WTC11 (cell line): ENCODE measurements around the gene DMXL1. TPM values are rescaled to one million over a fixed set of nuclear protein-coding genes. Genes with fewer than 3 reads are reported as not detected.

Experiments used
- ATAC-seq: fragments of 200-7000 bp; cut with Tn5 transposase; 2 replicates; pipeline ENCODE4 v1.10.0; 2021; ENCODE audit warnings: mild to moderate bottlenecking, moderate library complexity
- CTCF ChIA-PET: fragments of 300-600 bp; sonication (Branson Sonifier 250); formaldehyde crosslinking; loops from one replicate; lab custom pipeline; 2021; ENCODE audit warnings: antibody characterized with exemption; lab: Charles Lee
- POLR2A ChIA-PET: fragments of 350-600 bp; sonication (Branson Sonifier 250); formaldehyde crosslinking; loops from one replicate; lab custom pipeline; 2021; ENCODE audit warnings: antibody characterized with exemption; lab: Charles Lee
- DNase-seq: peaks from one replicate; pipeline ENCODE4 v3.0.0; 2021; ENCODE audit warnings: low spot score
- H3K27ac Mint-ChIP-seq: 2 replicates; pipeline ENCODE4 v1.8.0; 2021; ENCODE audit warnings: mixed read lengths
- H3K27me3 Mint-ChIP-seq: 2 replicates; pipeline ENCODE4 v1.8.0; 2021; ENCODE audit warnings: low read depth, mild to moderate bottlenecking, moderate library complexity, mixed read lengths
- H3K36me3 Mint-ChIP-seq: 2 replicates; pipeline ENCODE4 v1.8.0; 2021; ENCODE audit warnings: mixed read lengths
- H3K4me1 Mint-ChIP-seq: 2 replicates; pipeline ENCODE4 v1.8.0; 2022; ENCODE audit warnings: mixed read lengths
- H3K4me3 Mint-ChIP-seq: 2 replicates; pipeline ENCODE4 v1.8.0; 2021; ENCODE audit warnings: mild to moderate bottlenecking, moderate library complexity, mixed read lengths
- H3K9me3 Mint-ChIP-seq: 2 replicates; pipeline ENCODE4 v1.8.0; 2021; ENCODE audit warnings: mixed read lengths
- ATF1 ChIP-seq: sonication (generic); formaldehyde crosslinking; IDR thresholded peaks from 2 replicates; pipeline ENCODE4 v1.8.1; 2023; ENCODE audit warnings: mild to moderate bottlenecking, moderate library complexity, missing genetic modification reagents
- FOXP1 ChIP-seq: sonication (generic); formaldehyde crosslinking; IDR thresholded peaks from 2 replicates; pipeline ENCODE4 v1.8.0; 2022; ENCODE audit warnings: missing genetic modification reagents, mild to moderate bottlenecking, moderate library complexity, borderline replicate concordance
- HMGA2 ChIP-seq: fragments of 250-450 bp; sonication (Bioruptor Pico); IDR thresholded peaks from 2 replicates; pipeline ENCODE4 v1.4.0; 2021; ENCODE audit warnings: mild to moderate bottlenecking, moderate library complexity
- IRF2 ChIP-seq: sonication (generic); formaldehyde crosslinking; IDR thresholded peaks from 2 replicates; pipeline ENCODE4 v1.8.0; 2022; ENCODE audit warnings: low read depth, missing genetic modification reagents, borderline replicate concordance
- OVOL2 ChIP-seq: fragments of 250-450 bp; sonication (Bioruptor Pico); IDR thresholded peaks from 2 replicates; pipeline ENCODE4 v1.9.0; 2021; ENCODE audit warnings: mild to moderate bottlenecking, borderline replicate concordance
- SP1 ChIP-seq: sonication (generic); formaldehyde crosslinking; conservative IDR thresholded peaks from 2 replicates; pipeline ENCODE4 v1.8.1; 2022; ENCODE audit warnings: missing genetic modification reagents
- ZNF219 ChIP-seq: sonication (generic); formaldehyde crosslinking; IDR thresholded peaks from 2 replicates; pipeline ENCODE4 v1.8.0; 2023; ENCODE audit warnings: missing genetic modification reagents, mild to moderate bottlenecking, borderline replicate concordance
- ZNF263 ChIP-seq: sonication (generic); formaldehyde crosslinking; IDR thresholded peaks from 2 replicates; pipeline ENCODE4 v1.8.1; 2022; ENCODE audit warnings: low read depth, mild to moderate bottlenecking, moderate library complexity, missing genetic modification reagents
- ZNF396 ChIP-seq: fragments of 250-450 bp; sonication (Bioruptor Pico); IDR thresholded peaks from 2 replicates; pipeline ENCODE4 v1.8.0; 2021; ENCODE audit warnings: mild to moderate bottlenecking, moderate library complexity, borderline replicate concordance
- total RNA-seq: library from RNA; stranded (reverse); gene quantifications from 3 replicates; pipeline ENCODE4 v1.2.3, GENCODE V29; 2021
- TF ChIP-seq, protein P1 (sequence below): sonication (generic); formaldehyde crosslinking; IDR thresholded peaks from 2 replicates; pipeline ENCODE4 v1.8.0; 2023; ENCODE audit warnings: missing genetic modification reagents, mild to moderate bottlenecking, borderline replicate concordance
- TF ChIP-seq, protein P2 (sequence below): fragments of 250-450 bp; sonication (Bioruptor Pico); IDR thresholded peaks from 2 replicates; pipeline ENCODE4 v1.9.0; 2021; ENCODE audit warnings: mild to moderate bottlenecking
- TF ChIP-seq, protein P3 (sequence below): fragments of 250-450 bp; sonication (Bioruptor Pico); IDR thresholded peaks from 2 replicates; pipeline ENCODE4 v1.9.0; 2021; ENCODE audit warnings: mild to moderate bottlenecking
- TF ChIP-seq, protein P4 (sequence below): sonication (generic); formaldehyde crosslinking; IDR thresholded peaks from 2 replicates; pipeline ENCODE4 v1.8.1; 2023; ENCODE audit warnings: mild to moderate bottlenecking, missing genetic modification reagents, moderate library complexity
- TF ChIP-seq, protein P5 (sequence below): sonication (generic); formaldehyde crosslinking; IDR thresholded peaks from 2 replicates; pipeline ENCODE4 v1.8.0; 2022; ENCODE audit warnings: missing genetic modification reagents
- TF ChIP-seq, protein P6 (sequence below): sonication (generic); formaldehyde crosslinking; IDR thresholded peaks from 2 replicates; pipeline ENCODE4 v1.8.0; 2022; ENCODE audit warnings: mild to moderate bottlenecking, missing genetic modification reagents

Gene DMXL1
- total RNA-seq, 1 experiment from 2014 or later, result 43.7 TPM

DNA sequence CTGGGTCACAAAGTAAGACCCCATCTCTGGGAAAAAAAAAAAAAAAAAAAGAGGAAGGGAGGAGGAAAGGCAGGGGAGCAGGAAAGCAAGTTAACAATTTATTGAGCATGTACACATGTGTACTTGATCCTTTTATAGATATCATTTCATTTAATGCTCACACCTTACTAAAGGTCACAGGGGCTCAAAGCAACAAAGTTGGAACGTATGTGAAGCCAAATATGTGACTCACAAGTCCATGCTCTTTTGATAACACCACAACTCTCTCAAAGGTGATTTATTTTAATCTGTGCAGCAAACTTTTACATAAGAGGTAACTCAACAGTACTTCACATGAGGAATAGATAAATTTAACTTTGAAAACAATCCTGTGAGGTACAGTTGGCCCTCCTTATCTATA is 48.1 kb upstream of the DMXL1 start (continued):
- TF ChIP-seq, protein P1, sequence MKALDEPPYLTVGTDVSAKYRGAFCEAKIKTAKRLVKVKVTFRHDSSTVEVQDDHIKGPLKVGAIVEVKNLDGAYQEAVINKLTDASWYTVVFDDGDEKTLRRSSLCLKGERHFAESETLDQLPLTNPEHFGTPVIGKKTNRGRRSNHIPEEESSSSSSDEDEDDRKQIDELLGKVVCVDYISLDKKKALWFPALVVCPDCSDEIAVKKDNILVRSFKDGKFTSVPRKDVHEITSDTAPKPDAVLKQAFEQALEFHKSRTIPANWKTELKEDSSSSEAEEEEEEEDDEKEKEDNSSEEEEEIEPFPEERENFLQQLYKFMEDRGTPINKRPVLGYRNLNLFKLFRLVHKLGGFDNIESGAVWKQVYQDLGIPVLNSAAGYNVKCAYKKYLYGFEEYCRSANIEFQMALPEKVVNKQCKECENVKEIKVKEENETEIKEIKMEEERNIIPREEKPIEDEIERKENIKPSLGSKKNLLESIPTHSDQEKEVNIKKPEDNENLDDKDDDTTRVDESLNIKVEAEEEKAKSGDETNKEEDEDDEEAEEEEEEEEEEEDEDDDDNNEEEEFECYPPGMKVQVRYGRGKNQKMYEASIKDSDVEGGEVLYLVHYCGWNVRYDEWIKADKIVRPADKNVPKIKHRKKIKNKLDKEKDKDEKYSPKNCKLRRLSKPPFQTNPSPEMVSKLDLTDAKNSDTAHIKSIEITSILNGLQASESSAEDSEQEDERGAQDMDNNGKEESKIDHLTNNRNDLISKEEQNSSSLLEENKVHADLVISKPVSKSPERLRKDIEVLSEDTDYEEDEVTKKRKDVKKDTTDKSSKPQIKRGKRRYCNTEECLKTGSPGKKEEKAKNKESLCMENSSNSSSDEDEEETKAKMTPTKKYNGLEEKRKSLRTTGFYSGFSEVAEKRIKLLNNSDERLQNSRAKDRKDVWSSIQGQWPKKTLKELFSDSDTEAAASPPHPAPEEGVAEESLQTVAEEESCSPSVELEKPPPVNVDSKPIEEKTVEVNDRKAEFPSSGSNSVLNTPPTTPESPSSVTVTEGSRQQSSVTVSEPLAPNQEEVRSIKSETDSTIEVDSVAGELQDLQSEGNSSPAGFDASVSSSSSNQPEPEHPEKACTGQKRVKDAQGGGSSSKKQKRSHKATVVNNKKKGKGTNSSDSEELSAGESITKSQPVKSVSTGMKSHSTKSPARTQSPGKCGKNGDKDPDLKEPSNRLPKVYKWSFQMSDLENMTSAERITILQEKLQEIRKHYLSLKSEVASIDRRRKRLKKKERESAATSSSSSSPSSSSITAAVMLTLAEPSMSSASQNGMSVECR, result no peak
- TF ChIP-seq HMGA2 (no peak), ZNF396 (CRISPR knock-in tag) (no peak), ZNF263 (no peak), OVOL2 (CRISPR knock-in tag) (no peak), SP1 (no peak)
- TF ChIP-seq, protein P2, sequence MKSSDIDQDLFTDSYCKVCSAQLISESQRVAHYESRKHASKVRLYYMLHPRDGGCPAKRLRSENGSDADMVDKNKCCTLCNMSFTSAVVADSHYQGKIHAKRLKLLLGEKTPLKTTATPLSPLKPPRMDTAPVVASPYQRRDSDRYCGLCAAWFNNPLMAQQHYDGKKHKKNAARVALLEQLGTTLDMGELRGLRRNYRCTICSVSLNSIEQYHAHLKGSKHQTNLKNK, result no peak
- TF ChIP-seq, protein P3, sequence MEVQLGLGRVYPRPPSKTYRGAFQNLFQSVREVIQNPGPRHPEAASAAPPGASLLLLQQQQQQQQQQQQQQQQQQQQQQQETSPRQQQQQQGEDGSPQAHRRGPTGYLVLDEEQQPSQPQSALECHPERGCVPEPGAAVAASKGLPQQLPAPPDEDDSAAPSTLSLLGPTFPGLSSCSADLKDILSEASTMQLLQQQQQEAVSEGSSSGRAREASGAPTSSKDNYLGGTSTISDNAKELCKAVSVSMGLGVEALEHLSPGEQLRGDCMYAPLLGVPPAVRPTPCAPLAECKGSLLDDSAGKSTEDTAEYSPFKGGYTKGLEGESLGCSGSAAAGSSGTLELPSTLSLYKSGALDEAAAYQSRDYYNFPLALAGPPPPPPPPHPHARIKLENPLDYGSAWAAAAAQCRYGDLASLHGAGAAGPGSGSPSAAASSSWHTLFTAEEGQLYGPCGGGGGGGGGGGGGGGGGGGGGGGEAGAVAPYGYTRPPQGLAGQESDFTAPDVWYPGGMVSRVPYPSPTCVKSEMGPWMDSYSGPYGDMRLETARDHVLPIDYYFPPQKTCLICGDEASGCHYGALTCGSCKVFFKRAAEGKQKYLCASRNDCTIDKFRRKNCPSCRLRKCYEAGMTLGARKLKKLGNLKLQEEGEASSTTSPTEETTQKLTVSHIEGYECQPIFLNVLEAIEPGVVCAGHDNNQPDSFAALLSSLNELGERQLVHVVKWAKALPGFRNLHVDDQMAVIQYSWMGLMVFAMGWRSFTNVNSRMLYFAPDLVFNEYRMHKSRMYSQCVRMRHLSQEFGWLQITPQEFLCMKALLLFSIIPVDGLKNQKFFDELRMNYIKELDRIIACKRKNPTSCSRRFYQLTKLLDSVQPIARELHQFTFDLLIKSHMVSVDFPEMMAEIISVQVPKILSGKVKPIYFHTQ, result no peak
- TF ChIP-seq, protein P4, sequence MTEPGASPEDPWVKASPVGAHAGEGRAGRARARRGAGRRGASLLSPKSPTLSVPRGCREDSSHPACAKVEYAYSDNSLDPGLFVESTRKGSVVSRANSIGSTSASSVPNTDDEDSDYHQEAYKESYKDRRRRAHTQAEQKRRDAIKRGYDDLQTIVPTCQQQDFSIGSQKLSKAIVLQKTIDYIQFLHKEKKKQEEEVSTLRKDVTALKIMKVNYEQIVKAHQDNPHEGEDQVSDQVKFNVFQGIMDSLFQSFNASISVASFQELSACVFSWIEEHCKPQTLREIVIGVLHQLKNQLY (CRISPR knock-in tag), result no peak
- TF ChIP-seq, protein P5, sequence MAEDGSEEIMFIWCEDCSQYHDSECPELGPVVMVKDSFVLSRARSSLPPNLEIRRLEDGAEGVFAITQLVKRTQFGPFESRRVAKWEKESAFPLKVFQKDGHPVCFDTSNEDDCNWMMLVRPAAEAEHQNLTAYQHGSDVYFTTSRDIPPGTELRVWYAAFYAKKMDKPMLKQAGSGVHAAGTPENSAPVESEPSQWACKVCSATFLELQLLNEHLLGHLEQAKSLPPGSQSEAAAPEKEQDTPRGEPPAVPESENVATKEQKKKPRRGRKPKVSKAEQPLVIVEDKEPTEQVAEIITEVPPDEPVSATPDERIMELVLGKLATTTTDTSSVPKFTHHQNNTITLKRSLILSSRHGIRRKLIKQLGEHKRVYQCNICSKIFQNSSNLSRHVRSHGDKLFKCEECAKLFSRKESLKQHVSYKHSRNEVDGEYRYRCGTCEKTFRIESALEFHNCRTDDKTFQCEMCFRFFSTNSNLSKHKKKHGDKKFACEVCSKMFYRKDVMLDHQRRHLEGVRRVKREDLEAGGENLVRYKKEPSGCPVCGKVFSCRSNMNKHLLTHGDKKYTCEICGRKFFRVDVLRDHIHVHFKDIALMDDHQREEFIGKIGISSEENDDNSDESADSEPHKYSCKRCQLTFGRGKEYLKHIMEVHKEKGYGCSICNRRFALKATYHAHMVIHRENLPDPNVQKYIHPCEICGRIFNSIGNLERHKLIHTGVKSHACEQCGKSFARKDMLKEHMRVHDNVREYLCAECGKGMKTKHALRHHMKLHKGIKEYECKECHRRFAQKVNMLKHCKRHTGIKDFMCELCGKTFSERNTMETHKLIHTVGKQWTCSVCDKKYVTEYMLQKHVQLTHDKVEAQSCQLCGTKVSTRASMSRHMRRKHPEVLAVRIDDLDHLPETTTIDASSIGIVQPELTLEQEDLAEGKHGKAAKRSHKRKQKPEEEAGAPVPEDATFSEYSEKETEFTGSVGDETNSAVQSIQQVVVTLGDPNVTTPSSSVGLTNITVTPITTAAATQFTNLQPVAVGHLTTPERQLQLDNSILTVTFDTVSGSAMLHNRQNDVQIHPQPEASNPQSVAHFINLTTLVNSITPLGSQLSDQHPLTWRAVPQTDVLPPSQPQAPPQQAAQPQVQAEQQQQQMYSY (CRISPR knock-in tag), result no peak

DNA sequence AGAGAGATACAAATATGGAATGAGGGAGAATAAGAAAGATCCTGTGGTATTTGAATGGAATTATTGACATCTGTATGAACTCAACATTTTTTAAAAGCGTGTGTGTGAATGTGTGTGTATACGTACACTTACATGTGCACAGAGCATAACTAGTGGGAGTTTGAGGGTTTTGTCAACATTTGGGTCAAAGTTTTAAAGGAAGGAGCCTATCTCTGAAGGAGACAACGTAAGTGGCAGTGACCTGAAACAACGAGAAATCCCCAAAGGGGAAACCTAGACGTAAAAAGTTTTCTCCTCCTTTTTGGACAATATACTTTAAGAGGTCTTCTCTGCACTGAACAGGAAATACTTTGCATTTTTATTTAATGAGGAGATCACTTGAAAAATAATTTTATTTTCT is 42.3 kb upstream of the DMXL1 start:
- POLR2A ChIA-PET, result no interaction called here
- no peak for TF ChIP-seq IRF2 (CRISPR knock-in tag)
- TF ChIP-seq, protein P6, sequence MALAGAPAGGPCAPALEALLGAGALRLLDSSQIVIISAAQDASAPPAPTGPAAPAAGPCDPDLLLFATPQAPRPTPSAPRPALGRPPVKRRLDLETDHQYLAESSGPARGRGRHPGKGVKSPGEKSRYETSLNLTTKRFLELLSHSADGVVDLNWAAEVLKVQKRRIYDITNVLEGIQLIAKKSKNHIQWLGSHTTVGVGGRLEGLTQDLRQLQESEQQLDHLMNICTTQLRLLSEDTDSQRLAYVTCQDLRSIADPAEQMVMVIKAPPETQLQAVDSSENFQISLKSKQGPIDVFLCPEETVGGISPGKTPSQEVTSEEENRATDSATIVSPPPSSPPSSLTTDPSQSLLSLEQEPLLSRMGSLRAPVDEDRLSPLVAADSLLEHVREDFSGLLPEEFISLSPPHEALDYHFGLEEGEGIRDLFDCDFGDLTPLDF (CRISPR knock-in tag), result no peak
- no peak for TF ChIP-seq ZNF219 (CRISPR knock-in tag)
- no peak for TF ChIP-seq ATF1
- no peak for TF ChIP-seq FOXP1 (CRISPR knock-in tag)
- TF ChIP-seq, all 79 proteins: peak for 0
- DNase-seq (no peak), ATAC-seq (no peak)
- Mint-ChIP-seq H3K4me3 (no peak overlapping the region), H3K27ac (peak overlapping the region; percentile 43), H3K9me3 (peaks cover 15% of the 10 kb centered on the region), H3K27me3 (no peaks in the 10 kb centered on the region), H3K4me1 (peaks cover 30% of the 10 kb centered on the region), H3K36me3 (peaks cover 4% of the 10 kb centered on the region)
- CTCF ChIA-PET, result no interaction called here
